Dermis blood vessel endothelial cell (primary cell): Measurements from ENCODE around the gene JKAMP. TPM values are rescaled to one million over a fixed set of nuclear protein-coding genes. Genes with fewer than 3 reads are reported as not detected.
"Not testable (repeated sequence)": the region's sequence is repeated elsewhere in the genome, so short reads cannot be mapped to it uniquely, and the experiment has no call there.

Experiments
- DNase-seq: peaks from one replicate; pipeline ENCODE4 v3.0.0; 2010
- total RNA-seq: library from RNA; depleted of rRNA; stranded (reverse); fragments of >200 nt; gene quantifications from 2 replicates; pipeline ENCODE4 v1.2.3, GENCODE V29; 2014

The JKAMP gene, protein sequence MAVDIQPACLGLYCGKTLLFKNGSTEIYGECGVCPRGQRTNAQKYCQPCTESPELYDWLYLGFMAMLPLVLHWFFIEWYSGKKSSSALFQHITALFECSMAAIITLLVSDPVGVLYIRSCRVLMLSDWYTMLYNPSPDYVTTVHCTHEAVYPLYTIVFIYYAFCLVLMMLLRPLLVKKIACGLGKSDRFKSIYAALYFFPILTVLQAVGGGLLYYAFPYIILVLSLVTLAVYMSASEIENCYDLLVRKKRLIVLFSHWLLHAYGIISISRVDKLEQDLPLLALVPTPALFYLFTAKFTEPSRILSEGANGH
- 78.1 and 86.0 TPM in 2 replicates for total RNA-seq

DNA sequence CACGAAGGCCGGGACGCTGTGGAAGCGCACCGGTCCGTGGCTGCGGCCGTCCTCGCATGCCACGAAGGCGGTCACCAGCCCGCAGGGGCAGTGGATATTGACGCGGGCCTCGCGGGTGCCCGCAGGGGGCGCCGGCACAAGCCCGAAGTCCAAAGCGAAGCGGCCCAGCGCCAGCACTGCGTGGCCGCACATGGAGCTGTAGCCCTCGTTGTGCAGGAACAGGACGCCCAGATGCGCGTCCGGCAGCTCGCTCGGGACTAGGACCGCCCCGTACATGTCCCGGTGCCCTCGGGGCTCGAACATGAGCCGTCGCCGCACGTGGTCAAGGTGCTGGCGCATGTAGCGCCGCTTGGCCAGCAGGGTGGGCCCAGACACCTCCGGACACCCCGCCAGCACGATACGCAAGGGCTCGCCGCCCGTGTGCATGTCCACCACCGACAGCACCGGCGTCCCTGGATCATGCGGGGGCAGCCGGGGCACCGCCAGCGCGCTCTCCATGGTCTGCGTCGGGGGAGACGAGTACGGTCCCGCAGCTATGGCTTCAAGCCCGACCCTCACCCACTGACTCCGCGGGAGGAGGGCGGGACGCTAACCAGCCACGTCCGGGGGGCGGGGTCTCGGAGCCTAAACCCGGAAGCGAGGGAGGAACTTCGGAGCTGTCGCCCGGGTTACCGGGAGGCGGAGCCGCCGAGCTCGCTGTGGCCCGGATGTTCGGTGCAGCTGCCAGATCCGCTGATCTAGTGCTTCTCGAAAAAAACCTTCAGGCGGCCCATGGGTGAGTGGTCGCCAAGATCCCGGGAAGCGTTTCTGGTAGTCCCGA lies at the start of gene JKAMP, which contains the start of gene L3HYPDH:
Gene JKAMP (plus strand): TSS at position 699 of the 820 bp plus-strand sequence. CDS start 73 bp downstream, at position 772.
Gene L3HYPDH (minus strand): TSS at position 590 of the 820 bp plus-strand sequence. CDS start 92 bp downstream, at position 498.
- DNase-seq: peak; percentile 97

DNA sequence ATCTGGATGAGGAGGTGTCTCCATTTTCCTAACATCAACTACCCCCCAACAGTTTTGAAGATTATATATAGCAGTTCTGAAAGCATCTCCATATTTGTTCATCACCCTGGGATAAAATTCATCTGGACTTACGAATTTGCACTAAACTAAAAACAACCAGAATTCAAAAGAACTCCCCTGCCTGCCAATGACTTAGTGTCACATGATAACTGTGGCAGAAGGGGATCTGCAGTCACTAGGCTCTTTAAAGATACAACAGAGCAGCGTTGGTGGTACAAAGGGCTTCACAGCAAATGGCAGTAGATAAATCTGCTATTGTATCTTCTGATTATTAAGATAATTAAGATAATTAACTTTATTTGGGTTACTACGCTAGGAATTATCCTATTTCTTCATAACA lies 49.2 kb upstream of the JKAMP start:
- DNase-seq: no peak

DNA sequence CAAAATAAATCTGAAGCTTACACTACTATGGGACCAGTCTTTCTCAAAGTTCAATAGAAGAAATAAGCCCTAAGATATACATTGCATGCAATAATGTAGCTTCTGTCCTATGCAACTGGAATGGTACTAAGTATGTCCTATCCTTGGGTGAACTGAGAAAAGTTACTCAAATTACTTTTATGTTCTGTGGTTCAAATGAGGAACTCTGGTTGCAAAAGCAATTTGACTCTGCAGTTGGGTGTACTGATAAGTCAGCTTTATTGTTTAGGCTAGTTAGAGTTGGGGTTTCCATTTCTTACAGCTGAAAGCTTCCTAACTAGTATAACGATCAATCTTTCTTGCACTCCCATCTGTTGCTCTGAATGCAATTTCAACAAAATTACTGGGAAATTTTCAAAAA lies 48.3 kb upstream of the JKAMP start:
- no peak for DNase-seq

DNA sequence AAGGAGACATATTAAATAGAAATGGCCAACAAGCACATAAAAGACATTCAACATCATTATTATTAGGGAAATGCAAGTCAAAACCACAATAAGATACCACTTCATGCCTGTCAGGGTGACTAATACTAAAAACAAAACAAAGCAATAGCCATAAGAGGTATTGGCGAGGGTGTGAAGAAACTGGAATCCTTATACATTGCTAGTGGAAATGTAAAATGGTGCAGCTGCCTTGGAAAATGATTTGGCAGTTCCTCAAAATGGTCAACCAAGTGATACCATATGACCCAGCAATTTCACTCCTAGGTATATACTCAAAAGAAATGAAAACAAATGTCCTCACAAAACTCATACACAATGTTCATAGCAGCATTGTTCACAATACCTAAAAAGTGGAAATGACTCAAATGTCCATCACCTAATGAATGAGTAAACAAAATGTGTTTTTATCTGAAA lies 46.1 kb upstream of the JKAMP start:
- DNase-seq: peak; percentile 41

DNA sequence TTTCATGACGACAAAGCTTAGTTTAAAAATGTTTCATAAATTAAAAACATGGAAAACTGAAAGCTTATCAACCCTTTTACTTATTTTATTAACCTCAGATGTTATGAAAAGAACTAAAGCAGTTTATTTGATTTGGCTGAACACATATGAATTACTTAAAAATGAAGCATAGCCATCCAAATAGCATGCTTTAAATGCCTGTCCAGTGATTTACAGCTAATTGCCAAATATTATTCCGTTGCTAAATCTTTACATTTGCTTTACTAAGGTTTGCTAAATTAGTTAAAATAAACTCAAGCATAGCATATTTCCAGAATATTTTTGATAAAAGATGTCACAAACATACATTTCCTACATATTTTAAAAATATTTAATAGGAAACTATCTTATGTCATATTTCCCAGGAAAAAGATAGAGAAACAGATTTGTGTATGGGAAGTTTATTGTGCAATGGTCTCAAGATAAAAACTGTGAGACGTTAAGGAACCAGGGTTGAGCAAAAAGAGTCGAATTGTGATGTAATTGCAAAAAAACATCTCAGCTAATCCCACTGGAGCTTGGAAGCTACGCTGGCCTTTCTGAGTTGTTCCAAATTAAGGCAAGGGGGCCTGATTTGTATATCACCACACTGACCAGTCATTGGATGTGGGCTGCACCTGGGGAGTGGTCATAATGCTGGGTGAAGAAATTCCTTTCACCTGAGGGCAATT lies 44.9 kb upstream of the JKAMP start:
- no peak for DNase-seq

DNA sequence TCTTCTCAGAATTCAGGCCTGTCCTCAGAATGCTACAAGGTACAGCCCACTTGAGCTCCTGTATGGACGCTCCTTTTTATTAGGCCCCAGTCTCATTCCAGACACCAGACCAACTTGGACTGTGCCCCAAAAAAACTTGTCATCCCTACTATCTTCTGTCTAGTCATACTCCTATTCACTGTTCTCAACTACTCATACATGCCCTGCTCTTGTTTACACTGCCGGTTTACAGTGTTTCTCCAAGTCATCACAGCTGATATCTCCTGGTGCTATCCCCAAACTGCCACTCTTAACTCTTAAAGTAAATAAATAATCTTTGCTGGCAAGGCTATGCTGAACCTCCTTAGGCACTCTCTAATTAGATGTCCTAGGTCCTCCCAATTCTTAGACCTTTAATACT lies 35.6 kb upstream of the JKAMP start:
- DNase-seq: not testable (repeated sequence)

DNA sequence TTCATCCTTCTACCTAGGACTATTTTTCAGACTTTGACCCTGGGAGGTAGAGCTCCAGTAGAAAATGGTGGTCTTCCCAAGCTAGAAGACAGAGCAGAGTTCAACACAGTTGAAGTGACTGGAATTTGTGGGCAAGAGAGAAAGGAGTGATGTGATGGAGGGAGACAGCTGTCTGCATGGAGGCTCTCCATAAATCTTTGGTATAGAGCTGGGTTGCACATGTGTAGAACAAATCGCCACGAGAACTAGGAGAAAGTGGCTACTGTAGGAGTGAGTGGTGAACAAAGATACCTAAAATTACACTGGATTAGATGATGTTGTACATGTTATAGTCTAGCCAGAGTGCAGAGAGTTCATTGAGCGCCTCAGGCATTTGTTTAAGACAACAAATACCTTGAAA lies 33.6 kb upstream of the JKAMP start:
- DNase-seq: no peak

DNA sequence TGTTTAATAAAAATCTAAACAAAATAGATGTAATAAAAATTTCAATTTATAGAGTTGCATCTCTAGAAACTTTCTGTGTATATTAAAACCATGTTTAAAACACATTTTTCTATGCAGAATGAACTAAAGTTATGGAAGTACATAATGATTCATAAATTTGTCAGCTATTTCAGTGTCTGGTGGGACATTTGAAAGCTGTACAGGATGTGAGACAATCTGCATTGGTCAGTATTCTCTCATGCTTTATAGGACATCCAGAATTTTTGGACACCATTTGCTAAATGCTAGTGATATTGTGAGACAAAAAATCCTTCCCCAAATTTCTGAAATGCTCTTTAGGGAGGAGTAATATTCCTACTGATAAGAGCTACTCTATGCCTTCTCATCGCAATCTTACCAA lies 32.5 kb upstream of the JKAMP start:
- no peak for DNase-seq

DNA sequence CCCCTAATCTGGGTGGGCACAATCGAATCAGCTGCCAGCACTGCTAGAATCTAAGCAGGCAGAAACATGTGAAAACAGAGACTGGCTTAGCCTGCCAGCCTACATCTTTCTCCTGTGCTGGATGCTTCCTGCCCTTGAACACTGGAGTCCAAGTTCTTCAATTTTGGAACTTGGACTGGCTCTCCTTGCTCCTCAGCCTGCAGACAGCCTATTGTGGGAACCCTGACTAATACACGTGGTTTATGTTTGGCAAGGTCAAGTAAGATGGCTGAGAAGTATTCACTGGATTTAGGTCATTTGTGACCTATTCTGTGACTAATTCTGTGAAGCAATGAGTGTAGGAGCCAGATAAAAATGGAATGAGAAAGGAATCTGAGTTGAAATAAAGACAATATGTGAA lies 30.2 kb upstream of the JKAMP start:
- DNase-seq: no peak

DNA sequence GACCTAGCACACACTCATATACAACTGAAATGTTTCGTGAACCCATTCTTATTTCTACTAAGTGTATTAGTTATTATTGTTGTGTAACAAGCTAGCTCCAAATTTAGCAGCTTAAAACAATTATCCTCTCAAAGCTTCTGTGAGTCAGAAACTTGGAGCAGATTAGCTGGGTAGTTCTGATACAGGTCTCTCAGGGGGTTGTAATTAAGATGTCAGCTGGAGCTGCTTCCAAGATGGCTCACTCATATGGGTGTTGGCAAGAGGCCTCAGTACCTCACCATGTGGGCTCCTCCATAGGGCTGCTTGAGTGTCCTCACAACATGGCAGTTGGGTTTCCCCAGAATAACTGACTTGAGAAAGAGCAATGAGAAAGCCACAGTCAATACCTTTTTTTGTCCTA lies 28.9 kb upstream of the JKAMP start:
- no peak for DNase-seq

DNA sequence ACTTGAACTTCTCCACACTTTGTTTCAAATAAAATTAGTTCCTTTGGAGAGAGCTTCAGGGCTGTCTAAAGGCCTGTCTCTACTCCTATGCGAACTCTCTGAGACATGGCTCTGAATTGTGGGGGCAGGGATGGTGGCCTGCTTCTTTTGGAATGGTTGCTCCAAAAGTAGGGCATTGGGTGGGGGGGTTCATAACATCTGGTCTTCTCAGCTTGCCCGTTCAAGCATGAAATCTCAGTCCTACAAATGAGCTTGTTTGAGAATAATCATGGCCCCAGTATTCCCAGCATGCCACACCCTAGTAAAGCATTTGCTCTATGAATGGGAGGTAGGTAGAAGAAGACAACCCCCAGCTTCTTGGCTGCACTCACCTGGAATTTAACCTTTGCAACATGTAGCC lies 25.8 kb upstream of the JKAMP start:
- DNase-seq: no peak

DNA sequence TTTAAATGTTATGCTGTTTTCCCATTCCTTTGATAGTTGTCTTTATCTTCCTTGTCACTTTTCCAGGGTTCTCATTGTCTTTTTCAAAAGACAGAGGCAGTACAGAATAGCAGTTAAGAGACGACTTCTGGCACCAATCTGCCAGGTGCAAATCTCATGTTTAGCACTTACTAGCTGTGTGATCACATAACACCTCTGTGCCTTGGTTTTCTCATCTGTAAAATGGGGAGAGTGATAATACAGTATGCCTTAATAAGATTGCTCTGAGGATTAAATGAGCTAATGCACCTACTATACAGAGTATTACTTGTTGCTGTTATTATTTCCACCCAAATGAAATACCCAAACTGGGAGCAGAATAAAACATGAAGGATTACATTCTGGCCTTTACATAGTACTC lies 23.9 kb upstream of the JKAMP start:
- no peak for DNase-seq

DNA sequence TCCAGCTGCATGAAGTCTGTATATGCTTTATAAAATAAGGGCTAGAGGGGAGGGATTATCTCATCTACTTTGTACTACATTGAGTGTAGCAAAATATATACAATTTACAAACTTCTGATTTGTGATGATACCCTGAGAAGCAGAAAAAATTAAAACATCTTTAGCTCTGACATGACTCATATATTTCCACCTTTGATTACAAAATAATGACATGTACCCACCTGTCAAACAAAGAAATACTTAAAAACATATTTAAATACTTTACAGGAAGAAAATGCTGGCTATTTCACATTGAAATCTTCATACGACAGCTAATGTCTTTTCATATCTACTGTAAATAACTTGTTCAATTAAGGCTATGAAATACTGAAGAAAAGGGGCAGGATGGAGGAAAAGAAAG lies 22.4 kb upstream of the JKAMP start:
- DNase-seq: no peak

DNA sequence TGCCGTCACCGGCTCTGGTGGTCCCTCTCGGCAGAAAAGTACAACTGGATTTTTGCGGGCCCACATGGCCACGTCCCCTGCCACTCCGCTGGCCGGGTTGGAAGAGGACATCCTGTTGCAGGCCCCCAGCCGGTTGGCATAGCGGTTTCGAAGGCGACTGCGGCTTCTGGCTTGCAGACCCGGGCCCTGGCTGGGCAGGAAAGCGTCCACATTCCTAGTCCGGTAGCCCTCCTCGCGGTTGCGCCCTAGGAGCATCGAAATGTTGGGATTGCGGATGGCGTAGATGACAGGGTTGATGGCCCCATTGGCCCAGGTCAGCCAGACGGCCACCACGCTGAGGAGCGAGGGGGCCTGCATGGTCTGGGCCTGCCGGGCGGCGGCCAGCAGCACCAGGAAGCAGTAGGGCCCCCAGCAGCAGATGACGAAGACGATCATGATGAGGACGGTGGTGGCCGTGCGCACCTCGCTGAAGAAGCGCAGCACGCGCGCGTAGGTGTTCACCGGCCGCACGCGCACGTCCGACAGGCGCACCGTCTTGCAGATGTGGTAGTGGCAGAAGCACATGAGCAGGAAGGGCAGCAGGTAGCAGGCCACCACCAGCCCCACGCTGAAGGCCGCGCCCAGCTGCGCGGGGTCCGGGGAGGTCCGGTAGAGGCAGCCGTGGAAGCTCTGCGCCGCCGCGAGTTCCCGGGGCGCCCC lies 20.4 kb upstream of the JKAMP start:
- no peak for DNase-seq

DNA sequence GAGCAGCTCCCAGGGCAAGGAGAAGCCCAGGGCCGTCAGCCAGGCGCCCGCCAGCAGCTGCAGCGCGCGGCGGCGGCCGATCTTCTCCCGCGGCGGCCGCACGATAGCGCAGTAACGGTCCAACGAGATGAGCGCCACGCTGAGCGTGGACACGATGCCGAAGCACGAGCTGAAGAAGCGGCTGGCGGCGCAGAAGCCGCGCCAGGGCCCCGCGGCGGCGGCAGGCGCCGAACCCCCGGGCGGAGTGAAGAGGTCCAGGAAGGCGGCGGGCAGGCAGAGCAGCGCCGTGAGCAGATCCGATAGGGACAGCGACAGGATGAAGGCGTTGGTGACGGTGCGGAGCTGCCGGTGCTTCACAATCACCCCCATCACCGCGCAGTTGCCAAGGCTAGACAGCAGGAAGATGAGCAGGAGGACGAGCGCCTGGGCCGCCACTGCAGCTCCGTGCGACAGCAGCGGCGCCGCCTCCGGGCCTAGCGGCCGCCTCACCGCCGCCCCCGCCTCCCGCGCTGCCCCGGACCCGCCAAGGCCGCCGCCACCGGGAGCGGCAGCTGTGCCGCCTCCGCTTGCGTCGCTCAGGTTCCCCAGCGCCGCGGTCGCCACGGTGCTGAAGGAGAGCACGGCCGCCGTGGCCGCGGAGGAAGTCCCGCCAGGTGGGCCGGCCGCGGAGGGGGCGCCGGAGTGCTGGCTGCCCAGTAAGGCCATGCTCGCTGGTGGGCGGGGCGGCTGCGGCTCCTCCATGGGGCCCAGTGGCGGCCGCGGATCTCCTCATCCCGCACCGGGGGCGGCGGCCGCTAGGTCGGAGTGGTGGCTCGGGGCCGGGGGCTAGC lies 19.6 kb upstream of the JKAMP start:
- peak; percentile 71 for DNase-seq

DNA sequence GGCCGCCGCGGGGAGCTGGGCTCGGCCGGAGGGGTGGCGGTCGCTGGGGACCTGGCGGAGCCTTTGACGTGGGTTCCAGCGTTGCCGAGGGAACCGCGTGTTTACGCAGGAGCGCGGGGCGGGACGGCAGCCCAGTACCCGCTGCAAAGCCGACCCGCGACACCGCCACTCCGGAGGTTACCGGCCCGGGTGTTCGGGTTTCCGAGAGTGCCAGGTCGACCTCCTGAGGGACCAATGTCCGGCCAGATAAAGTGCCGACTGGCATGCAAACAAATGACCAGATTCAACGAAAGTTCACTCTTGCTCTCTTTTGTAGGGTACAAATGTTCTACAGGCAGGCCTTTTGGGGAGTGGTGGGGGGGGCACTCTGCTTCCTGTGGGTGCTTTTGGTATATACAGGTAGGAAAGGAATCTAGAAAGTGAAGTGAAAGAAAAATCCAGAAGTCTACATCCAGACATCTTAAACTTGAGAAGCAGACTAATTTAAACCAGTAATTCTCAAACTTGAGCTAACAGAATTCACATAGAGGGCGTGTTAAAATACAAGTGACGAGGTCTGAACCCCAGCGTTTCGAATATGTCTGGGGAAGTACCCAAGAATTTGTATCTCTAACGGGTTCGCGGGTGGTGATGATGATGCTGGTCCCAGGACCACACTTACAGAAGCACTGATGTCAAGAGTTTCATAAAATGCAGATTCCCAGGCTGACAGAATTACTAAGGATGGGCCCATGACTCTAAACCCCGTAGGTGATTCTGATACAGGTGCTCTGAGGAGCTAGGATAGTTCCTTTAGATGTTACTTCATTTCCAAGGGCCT lies 18.8 kb upstream of the JKAMP start, which contains the start of gene GPR135:
Gene GPR135 (minus strand): TSS at position 65 of the 820 bp plus-strand sequence. CDS start 154 bp downstream, outside the sequence.
- no peak for DNase-seq

DNA sequence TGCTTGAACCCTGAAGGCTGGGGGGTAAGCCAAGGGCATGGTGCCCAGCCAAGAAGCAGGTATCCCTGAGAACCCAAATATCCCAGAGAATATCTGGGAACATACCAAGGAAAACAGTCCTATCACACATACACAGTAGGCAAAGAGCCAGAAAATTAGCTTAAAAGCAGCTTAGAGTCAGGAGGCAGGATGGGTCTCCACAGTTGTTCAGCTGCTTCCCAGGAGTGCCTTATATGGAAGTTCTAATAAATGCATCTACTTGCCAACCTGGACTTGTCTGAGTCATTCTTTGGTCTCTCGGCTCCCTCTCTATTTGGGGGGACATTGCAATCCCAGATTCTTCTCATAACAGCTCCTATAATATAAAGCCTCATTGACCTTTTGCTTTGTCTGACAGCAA lies 10.1 kb upstream of the JKAMP start:
- peak; percentile 44 for DNase-seq

DNA sequence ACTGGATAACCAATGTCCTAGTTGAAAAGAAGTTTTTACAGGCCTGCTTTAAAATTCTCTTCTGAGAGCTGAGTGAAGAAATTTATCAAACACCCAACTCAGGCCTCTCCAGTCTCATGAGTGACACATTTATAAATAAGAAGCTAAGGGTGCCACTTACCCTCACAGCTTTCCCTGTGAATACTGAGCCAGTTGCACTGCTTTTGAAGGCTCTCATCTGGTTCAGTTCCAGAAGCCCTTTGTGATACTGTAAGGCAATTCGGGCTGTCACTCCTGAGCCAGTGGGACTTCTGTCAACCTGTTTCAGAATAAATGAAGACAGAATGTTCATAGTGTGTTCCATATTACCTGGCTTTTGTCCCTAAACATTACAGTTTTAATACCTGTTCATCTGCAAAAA lies 8.6 kb upstream of the JKAMP start:
- DNase-seq: no peak

DNA sequence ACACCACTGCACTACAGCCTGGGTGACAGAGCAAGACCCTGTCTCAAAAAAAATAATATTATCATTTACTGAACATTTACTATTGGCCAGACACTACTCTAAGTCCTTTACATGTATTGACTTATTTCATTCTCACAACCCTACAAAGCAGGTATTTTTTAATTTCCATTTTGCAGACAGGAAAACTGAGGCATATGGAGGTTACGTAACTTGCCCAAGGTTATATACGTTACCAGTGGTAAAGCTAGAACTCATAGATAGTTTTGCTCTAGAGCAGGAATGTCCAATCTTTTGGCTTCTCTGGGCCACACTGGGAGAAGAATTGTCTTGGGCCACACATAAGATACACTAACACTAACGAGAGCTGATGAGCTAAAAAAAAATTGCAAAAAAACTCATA lies 5.8 kb upstream of the JKAMP start:
- no peak for DNase-seq

DNA sequence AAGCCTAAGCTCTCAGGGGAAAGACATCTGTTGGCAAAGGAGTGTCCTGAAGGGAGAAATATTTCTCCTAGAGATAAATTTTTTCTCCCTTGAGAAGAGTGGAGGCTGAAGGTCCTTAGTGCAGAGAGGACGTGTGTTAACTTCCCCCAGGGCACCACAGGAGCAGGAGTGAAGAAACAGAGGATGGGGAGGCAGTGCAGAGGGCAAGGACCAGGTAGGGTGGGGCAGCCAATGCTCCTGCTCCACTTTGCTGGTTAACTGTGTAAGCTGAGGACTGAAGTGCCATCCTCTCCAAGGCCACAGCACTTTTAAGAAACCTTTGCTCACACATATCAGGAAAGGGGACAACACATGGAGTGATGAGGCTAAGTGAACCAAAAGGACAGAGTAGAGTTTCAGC lies 4.2 kb upstream of the JKAMP start:
- no peak for DNase-seq

DNA sequence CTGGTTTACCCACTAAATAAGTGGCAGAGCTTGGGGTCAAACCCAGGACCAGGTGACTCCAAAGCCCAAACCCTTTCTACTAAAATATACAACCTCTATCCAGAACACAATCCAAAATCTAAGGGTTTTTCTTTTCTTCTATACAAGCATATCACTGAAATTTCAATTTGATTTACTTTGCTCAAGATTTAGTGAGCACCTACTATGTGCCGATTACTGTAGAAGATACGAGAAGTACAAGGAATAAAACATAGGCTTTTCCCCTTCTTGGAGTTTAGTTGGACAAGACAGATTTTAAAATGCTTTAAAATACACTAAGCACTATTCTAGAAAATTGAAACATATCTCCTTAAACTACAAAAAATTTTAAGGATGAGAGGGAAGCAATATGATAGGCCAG lies 2.9 kb upstream of the JKAMP start:
- no peak for DNase-seq
